HG03064 (cell line): ENCODE results near the gene NAA60.
"Not testable (repeated sequence)": the region's sequence is repeated elsewhere in the genome, so short reads cannot be mapped to it uniquely, and the experiment has no call there.

Experiments used
- ATAC-seq: cut with Tn5 transposase; IDR thresholded peaks from one replicate; pipeline ENCODE4 v1.9.1; 2021; ENCODE audit warnings: low read depth; ENCODE audit not compliant: unreplicated experiment

NAA60 gene

GRCh38 chr16:3460585-3460984, 17.1 kb downstream of the NAA60 start:
- no peak for ATAC-seq

- no peak for ATAC-seq
Observed at GRCh38 chr16:3461151-3461550, 17.7 kb downstream of the NAA60 start.

GRCh38 chr16:3465301-3465700, 21.8 kb downstream of the NAA60 start:
- ATAC-seq = no peak

GRCh38 chr16:3465911-3466584, 22.6 kb downstream of the NAA60 start:
- no peak for ATAC-seq

GRCh38 chr16:3467182-3467581, 23.7 kb downstream of the NAA60 start:
- ATAC-seq = no peak

- no peak for ATAC-seq
Observed at GRCh38 chr16:3467921-3468320, 24.4 kb downstream of the NAA60 start.

GRCh38 chr16:3468501-3468900, 25.0 kb downstream of the NAA60 start:
- ATAC-seq = no peak

GRCh38 chr16:3469736-3470135, 26.3 kb downstream of the NAA60 start:
- ATAC-seq = no peak

- ATAC-seq = no peak
Observed at GRCh38 chr16:3470723-3471122, 27.2 kb downstream of the NAA60 start.

- ATAC-seq = no peak
Observed at GRCh38 chr16:3471518-3472176, 28.2 kb downstream of the NAA60 start.

GRCh38 chr16:3472878-3473595, 29.6 kb downstream of the NAA60 start:
- no peak for ATAC-seq

GRCh38 chr16:3473596-3473943, 30.1 kb downstream of the NAA60 start:
- ATAC-seq = not testable (repeated sequence)

- ATAC-seq = no peak
Observed at GRCh38 chr16:3474136-3474779, 30.8 kb downstream of the NAA60 start.

- not testable (repeated sequence) for ATAC-seq
Observed at GRCh38 chr16:3474870-3475269, 31.4 kb downstream of the NAA60 start.

- no peak for ATAC-seq
Observed at GRCh38 chr16:3475604-3476375, 32.3 kb downstream of the NAA60 start.

GRCh38 chr16:3476409-3476808, 32.9 kb downstream of the NAA60 start:
- ATAC-seq = no peak

GRCh38 chr16:3478242-3478925, 34.9 kb downstream of the NAA60 start:
- ATAC-seq = no peak

- no peak for ATAC-seq
Observed at GRCh38 chr16:3479654-3480216, 36.3 kb downstream of the NAA60 start.

- no peak for ATAC-seq
Observed at GRCh38 chr16:3480901-3481695, 37.6 kb downstream of the NAA60 start.
